HepG2 (cell line): ENCODE data around the gene CYP27A1.

Source experiments
- ELF1 ChIP-seq: sonication (generic); formaldehyde crosslinking; IDR thresholded peaks from 2 replicates; pipeline ENCODE4 v1.4.0; 2020; ENCODE audit warnings: missing genetic modification reagents
- EP300 ChIP-seq, 3 experiments: sonication (generic) in 1 of 3; formaldehyde crosslinking in 1 of 3; IDR thresholded peaks; 2 replicates each; pipeline versions ENCODE4 v1.5.1 to v1.6.1; 2011 to 2020; ENCODE audit warnings: low read depth in 2 of 3, low read length in 2 of 3, borderline replicate concordance in 1 of 3, improper control_type of control experiment in 1 of 3, mild to moderate bottlenecking in 1 of 3, missing genetic modification reagents in 1 of 3, moderate library complexity in 1 of 3
- EZH2 ChIP-seq: conservative IDR thresholded peaks from 2 replicates; pipeline ENCODE4 v1.6.1; 2012; ENCODE audit warnings: mild to moderate bottlenecking, low read depth, low read length, moderate library complexity
- ZNF234 ChIP-seq: sonication (generic); formaldehyde crosslinking; conservative IDR thresholded peaks from 2 replicates; pipeline ENCODE4 v1.5.1; 2020; ENCODE audit warnings: mild to moderate bottlenecking, missing genetic modification reagents
- ZNF546 ChIP-seq: sonication (generic); formaldehyde crosslinking; conservative IDR thresholded peaks from 2 replicates; pipeline ENCODE4 v1.8.1; 2023; ENCODE audit warnings: mild to moderate bottlenecking, missing genetic modification reagents
- TF ChIP-seq, protein P1 (sequence below): conservative IDR thresholded peaks from 2 replicates; pipeline ENCODE4 v1.6.1; 2018; ENCODE audit warnings: missing genetic modification reagents
- TF ChIP-seq, protein P2 (sequence below): sonication (generic); formaldehyde crosslinking; IDR thresholded peaks from 2 replicates; pipeline ENCODE4 v1.5.1; 2020; ENCODE audit warnings: missing genetic modification reagents, mild to moderate bottlenecking, borderline replicate concordance
- TF ChIP-seq, protein P3 (sequence below): sonication (generic); formaldehyde crosslinking; IDR thresholded peaks from 2 replicates; pipeline ENCODE4 v1.8.0; 2022; ENCODE audit warnings: mild to moderate bottlenecking, missing genetic modification reagents, moderate library complexity
- TF ChIP-seq, protein P4 (sequence below): sonication (generic); formaldehyde crosslinking; IDR thresholded peaks from 2 replicates; pipeline ENCODE4 v1.5.0; 2020; ENCODE audit warnings: mild to moderate bottlenecking, missing genetic modification reagents, moderate library complexity

DNA sequence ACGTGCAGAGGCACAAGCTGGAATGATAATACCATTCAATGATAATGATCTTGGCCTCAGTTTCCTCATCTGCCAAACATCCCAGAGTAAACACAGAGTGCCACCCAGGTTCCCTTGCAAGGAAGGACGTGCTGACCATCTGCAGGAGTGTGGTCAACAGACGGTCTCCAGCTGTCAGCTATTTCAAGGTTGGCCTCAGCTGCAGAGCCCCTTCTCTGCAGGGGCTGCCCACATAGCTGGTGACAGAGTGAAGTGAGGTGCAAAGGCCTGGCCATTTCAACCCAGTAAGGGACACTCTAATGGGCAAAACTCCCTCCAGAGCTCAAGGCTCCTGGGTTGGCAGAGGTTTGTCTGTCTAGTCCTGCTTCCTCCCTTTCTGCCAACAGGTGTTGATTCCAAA lies 69.3 kb downstream of the CYP27A1 start:
- TF ChIP-seq EZH2, result no peak
- TF ChIP-seq EP300 (IDR thresholded peaks at IDR 0.05; ENCODE audit: low read depth in 2 of 2, low read length in 2 of 2), result no peak
- no peak for TF ChIP-seq EP300 (CRISPR knock-in tag; IDR thresholded peaks at IDR 0.05; ENCODE audit: borderline replicate concordance)
- TF ChIP-seq, protein P1, sequence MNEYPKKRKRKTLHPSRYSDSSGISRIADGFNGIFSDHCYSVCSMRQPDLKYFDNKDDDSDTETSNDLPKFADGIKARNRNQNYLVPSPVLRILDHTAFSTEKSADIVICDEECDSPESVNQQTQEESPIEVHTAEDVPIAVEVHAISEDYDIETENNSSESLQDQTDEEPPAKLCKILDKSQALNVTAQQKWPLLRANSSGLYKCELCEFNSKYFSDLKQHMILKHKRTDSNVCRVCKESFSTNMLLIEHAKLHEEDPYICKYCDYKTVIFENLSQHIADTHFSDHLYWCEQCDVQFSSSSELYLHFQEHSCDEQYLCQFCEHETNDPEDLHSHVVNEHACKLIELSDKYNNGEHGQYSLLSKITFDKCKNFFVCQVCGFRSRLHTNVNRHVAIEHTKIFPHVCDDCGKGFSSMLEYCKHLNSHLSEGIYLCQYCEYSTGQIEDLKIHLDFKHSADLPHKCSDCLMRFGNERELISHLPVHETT, result no peak
- TF ChIP-seq, protein P2, sequence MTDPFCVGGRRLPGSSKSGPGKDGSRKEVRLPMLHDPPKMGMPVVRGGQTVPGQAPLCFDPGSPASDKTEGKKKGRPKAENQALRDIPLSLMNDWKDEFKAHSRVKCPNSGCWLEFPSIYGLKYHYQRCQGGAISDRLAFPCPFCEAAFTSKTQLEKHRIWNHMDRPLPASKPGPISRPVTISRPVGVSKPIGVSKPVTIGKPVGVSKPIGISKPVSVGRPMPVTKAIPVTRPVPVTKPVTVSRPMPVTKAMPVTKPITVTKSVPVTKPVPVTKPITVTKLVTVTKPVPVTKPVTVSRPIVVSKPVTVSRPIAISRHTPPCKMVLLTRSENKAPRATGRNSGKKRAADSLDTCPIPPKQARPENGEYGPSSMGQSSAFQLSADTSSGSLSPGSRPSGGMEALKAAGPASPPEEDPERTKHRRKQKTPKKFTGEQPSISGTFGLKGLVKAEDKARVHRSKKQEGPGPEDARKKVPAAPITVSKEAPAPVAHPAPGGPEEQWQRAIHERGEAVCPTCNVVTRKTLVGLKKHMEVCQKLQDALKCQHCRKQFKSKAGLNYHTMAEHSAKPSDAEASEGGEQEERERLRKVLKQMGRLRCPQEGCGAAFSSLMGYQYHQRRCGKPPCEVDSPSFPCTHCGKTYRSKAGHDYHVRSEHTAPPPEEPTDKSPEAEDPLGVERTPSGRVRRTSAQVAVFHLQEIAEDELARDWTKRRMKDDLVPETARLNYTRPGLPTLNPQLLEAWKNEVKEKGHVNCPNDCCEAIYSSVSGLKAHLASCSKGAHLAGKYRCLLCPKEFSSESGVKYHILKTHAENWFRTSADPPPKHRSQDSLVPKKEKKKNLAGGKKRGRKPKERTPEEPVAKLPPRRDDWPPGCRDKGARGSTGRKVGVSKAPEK (CRISPR knock-in tag), result no peak
- TF ChIP-seq ELF1, result no peak
- TF ChIP-seq, protein P3, sequence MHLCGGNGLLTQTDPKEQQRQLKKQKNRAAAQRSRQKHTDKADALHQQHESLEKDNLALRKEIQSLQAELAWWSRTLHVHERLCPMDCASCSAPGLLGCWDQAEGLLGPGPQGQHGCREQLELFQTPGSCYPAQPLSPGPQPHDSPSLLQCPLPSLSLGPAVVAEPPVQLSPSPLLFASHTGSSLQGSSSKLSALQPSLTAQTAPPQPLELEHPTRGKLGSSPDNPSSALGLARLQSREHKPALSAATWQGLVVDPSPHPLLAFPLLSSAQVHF, result no peak
- no peak for TF ChIP-seq ZNF546
- TF ChIP-seq, protein P4, sequence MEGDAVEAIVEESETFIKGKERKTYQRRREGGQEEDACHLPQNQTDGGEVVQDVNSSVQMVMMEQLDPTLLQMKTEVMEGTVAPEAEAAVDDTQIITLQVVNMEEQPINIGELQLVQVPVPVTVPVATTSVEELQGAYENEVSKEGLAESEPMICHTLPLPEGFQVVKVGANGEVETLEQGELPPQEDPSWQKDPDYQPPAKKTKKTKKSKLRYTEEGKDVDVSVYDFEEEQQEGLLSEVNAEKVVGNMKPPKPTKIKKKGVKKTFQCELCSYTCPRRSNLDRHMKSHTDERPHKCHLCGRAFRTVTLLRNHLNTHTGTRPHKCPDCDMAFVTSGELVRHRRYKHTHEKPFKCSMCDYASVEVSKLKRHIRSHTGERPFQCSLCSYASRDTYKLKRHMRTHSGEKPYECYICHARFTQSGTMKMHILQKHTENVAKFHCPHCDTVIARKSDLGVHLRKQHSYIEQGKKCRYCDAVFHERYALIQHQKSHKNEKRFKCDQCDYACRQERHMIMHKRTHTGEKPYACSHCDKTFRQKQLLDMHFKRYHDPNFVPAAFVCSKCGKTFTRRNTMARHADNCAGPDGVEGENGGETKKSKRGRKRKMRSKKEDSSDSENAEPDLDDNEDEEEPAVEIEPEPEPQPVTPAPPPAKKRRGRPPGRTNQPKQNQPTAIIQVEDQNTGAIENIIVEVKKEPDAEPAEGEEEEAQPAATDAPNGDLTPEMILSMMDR, result no peak
- TF ChIP-seq ZNF234, result no peak
